HT1080 (cell line): Measurements from ENCODE around the gene ANK2. TPM values are rescaled to one million over a fixed set of nuclear protein-coding genes. Genes with fewer than 3 reads are reported as not detected.
"Not testable (repeated sequence)": the region's sequence is repeated elsewhere in the genome, so short reads cannot be mapped to it uniquely, and the experiment has no call there.

Experiments used
- DNase-seq: peaks from one replicate; pipeline ENCODE4 v3.0.0-alpha.2; 2015; ENCODE audit warnings: low read depth
- total RNA-seq: library from RNA; depleted of rRNA; stranded (reverse); fragments of >200 nt; shearing (Covaris generic); gene quantifications from 2 replicates; pipeline ENCODE4 v1.2.3, GENCODE V29; 2014

Gene ANK2
- total RNA-seq, 1 experiment from 2014 or later: 12.1 TPM

- DNase-seq: no peak
These were observed 1.9 kb downstream of the ANK2 start for GRCh38 chr4:113051361-113051760.

- DNase-seq: peak; percentile 94
These were observed 3.0 kb downstream of the ANK2 start for GRCh38 chr4:113052379-113052951.

- no peak for DNase-seq
These were observed 4.4 kb downstream of the ANK2 start for GRCh38 chr4:113053883-113054282.

GRCh38 chr4:113056318-113056717 lies 6.9 kb downstream of the ANK2 start:
- no peak for DNase-seq

GRCh38 chr4:113057891-113058290 lies 8.4 kb downstream of the ANK2 start:
- DNase-seq: peak; percentile 88

GRCh38 chr4:113059449-113060182 lies 10.2 kb downstream of the ANK2 start:
- DNase-seq: no peak

GRCh38 chr4:113060853-113061252 lies 11.4 kb downstream of the ANK2 start:
- DNase-seq: no peak

GRCh38 chr4:113064244-113064643 lies 14.8 kb downstream of the ANK2 start:
- no peak for DNase-seq

GRCh38 chr4:113065629-113066028 lies 16.2 kb downstream of the ANK2 start:
- no peak for DNase-seq

- DNase-seq: not testable (repeated sequence)
These were observed 19.3 kb downstream of the ANK2 start for GRCh38 chr4:113068771-113069170.

GRCh38 chr4:113069212-113069892 lies 19.9 kb downstream of the ANK2 start:
- peak; percentile 58 for DNase-seq

- no peak for DNase-seq
These were observed 21.3 kb downstream of the ANK2 start for GRCh38 chr4:113070755-113071154.

GRCh38 chr4:113071274-113071673 lies 21.8 kb downstream of the ANK2 start:
- no peak for DNase-seq

- DNase-seq: no peak
These were observed 22.4 kb downstream of the ANK2 start for GRCh38 chr4:113071805-113072204.

GRCh38 chr4:113073451-113074005 lies 24.1 kb downstream of the ANK2 start:
- no peak for DNase-seq

GRCh38 chr4:113077575-113077974 lies 28.1 kb downstream of the ANK2 start:
- no peak for DNase-seq

GRCh38 chr4:113078066-113078465 lies 28.6 kb downstream of the ANK2 start:
- DNase-seq: no peak

- DNase-seq: peak; percentile 57
These were observed 30.6 kb downstream of the ANK2 start for GRCh38 chr4:113080050-113080449.

GRCh38 chr4:113080624-113081023 lies 31.2 kb downstream of the ANK2 start:
- no peak for DNase-seq

GRCh38 chr4:113083346-113083745 lies 33.9 kb downstream of the ANK2 start:
- no peak for DNase-seq

- DNase-seq: no peak
These were observed 36.8 kb downstream of the ANK2 start for GRCh38 chr4:113086172-113086695.

GRCh38 chr4:113088050-113088449 lies 38.6 kb downstream of the ANK2 start:
- DNase-seq: no peak
